HepG2 (cell line): ENCODE results near the gene MIDN. TPM values are rescaled to one million over a fixed set of nuclear protein-coding genes. Genes with fewer than 3 reads are reported as not detected.

Experiments
- DMTF1 ChIP-seq: sonication (generic); formaldehyde crosslinking; IDR thresholded peaks from 2 replicates; pipeline ENCODE4 v1.4.0; 2020; ENCODE audit warnings: mild to moderate bottlenecking, missing genetic modification reagents
- MIER3 ChIP-seq: IDR thresholded peaks from 2 replicates; pipeline ENCODE4 v1.6.1; 2016; ENCODE audit warnings: missing compliant biosample characterization, borderline replicate concordance
- SYNCRIP ChIP-seq: fragments of 200-400 bp; formaldehyde crosslinking; IDR thresholded peaks from 2 replicates; pipeline ENCODE4 v1.6.1; 2018; ENCODE audit warnings: mild to moderate bottlenecking, low read depth, low read length; ENCODE audit not compliant: insufficient read depth
- TARDBP ChIP-seq: sonication (generic); formaldehyde crosslinking; IDR thresholded peaks from 2 replicates; pipeline ENCODE4 v1.8.0; 2022; ENCODE audit warnings: mild to moderate bottlenecking, missing genetic modification reagents
- TBX3 ChIP-seq: fragments of 450-650 bp; IDR thresholded peaks from 2 replicates; pipeline ENCODE4 v1.6.1; 2017; ENCODE audit warnings: antibody characterized with exemption, mild to moderate bottlenecking, inconsistent platforms, borderline replicate concordance
- polyA plus RNA-seq, 8 experiments: library from polyadenylated mRNA; depleted of rRNA in 3 of 8; stranded (reverse) in 7 of 8; unstranded in 1 of 8; fragments of >200 nt; fragmentation: Illumina TruSeq in 4 of 8; extraction: Trizol in 4 of 8; gene quantifications; 2 replicates each; pipeline versions ENCODE4 v1.2.1 to v1.2.3, GENCODE V29; 2011 to 2016; ENCODE audit warnings: low read depth in 4 of 8, missing spikeins in 1 of 8, mixed read lengths in 1 of 8; ENCODE audit not compliant: insufficient read depth in 1 of 8
- total RNA-seq, 5 experiments: library from RNA; depleted of rRNA; stranded (reverse); fragments of >200 nt; fragmentation: Illumina TruSeq; extraction: Trizol; gene quantifications; 2 replicates each; pipeline ENCODE4 v1.2.3, GENCODE V29; 2016; ENCODE audit warnings: low read depth in 1 of 5
- TF ChIP-seq, protein P1 (sequence below): sonication (generic); formaldehyde crosslinking; IDR thresholded peaks from 2 replicates; pipeline ENCODE4 v1.4.0; 2020; ENCODE audit warnings: missing genetic modification reagents
- TF ChIP-seq, protein P2 (sequence below), 2 experiments: fragments of 450-650 bp in 1 of 2; sonication (generic) in 1 of 2; formaldehyde crosslinking in 1 of 2; IDR thresholded peaks; 2 replicates each; pipeline versions ENCODE4 v1.6.1 to v1.8.0; 2016 to 2022; ENCODE audit warnings: antibody characterized with exemption in 1 of 2, mild to moderate bottlenecking in 1 of 2, missing genetic modification reagents in 1 of 2
- TF ChIP-seq, protein P3 (sequence below): sonication (generic); formaldehyde crosslinking; conservative IDR thresholded peaks from 2 replicates; pipeline ENCODE4 v1.8.0; 2022; ENCODE audit warnings: missing genetic modification reagents
- TF ChIP-seq, protein P4 (sequence below): IDR thresholded peaks from 2 replicates; pipeline ENCODE4 v1.6.1; 2012; ENCODE audit warnings: low read depth, low read length, improper control_type of control experiment

The MIDN gene
- total and polyA plus RNA-seq, 2 of the 13 experiments (the other 11 are each of a cell fraction or from before 2014, with no cell fraction given): 8.4 to 18.0 TPM

DNA sequence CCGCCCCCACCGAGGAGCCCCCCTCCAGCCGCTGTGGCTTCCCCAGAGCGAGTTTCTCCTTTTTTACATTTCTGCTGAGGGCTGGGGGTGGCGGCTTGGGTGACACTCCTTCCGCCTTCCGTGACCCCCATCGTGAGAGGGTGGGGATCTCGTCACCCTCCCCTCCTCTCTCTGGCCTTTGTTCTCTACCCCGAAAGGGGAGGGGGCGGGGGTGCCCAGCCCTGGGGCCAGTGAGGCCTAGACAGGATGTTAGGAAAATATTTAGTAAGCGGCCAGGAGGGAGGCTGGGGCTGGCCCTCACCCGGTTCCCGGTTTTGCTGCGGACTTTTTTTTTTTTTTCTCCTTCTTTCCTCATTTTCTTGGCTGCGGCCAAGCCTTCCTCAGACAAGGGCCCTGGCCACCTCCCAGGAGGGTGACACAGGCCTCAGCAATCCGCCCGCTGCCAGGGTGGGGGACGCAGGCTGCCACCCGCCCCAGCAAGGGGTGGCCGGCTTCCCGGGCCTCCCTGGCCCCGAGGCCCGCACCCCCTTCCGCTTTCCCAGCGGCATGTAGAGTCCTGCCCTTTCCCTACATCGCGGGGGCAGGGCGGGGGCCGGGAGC is 3.9 kb downstream of the MIDN start (continued):
- TF ChIP-seq DMTF1 (CRISPR knock-in tag): no peak
- TF ChIP-seq, protein P1, sequence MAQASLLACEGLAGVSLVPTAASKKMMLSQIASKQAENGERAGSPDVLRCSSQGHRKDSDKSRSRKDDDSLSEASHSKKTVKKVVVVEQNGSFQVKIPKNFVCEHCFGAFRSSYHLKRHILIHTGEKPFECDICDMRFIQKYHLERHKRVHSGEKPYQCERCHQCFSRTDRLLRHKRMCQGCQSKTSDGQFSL (CRISPR knock-in tag): no peak
- TF ChIP-seq, protein P2, sequence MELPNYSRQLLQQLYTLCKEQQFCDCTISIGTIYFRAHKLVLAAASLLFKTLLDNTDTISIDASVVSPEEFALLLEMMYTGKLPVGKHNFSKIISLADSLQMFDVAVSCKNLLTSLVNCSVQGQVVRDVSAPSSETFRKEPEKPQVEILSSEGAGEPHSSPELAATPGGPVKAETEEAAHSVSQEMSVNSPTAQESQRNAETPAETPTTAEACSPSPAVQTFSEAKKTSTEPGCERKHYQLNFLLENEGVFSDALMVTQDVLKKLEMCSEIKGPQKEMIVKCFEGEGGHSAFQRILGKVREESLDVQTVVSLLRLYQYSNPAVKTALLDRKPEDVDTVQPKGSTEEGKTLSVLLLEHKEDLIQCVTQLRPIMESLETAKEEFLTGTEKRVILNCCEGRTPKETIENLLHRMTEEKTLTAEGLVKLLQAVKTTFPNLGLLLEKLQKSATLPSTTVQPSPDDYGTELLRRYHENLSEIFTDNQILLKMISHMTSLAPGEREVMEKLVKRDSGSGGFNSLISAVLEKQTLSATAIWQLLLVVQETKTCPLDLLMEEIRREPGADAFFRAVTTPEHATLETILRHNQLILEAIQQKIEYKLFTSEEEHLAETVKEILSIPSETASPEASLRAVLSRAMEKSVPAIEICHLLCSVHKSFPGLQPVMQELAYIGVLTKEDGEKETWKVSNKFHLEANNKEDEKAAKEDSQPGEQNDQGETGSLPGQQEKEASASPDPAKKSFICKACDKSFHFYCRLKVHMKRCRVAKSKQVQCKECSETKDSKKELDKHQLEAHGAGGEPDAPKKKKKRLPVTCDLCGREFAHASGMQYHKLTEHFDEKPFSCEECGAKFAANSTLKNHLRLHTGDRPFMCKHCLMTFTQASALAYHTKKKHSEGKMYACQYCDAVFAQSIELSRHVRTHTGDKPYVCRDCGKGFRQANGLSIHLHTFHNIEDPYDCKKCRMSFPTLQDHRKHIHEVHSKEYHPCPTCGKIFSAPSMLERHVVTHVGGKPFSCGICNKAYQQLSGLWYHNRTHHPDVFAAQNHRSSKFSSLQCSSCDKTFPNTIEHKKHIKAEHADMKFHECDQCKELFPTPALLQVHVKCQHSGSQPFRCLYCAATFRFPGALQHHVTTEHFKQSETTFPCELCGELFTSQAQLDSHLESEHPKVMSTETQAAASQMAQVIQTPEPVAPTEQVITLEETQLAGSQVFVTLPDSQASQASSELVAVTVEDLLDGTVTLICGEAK (IDR thresholded peaks at IDR 0.05): no peak
- TF ChIP-seq, protein P2 (CRISPR knock-in tag; IDR thresholded peaks at IDR 0.05): no peak
- TF ChIP-seq MIER3 (CRISPR knock-in tag): no peak; the same call in 1 of the 2 replicates
- TF ChIP-seq, protein P3, sequence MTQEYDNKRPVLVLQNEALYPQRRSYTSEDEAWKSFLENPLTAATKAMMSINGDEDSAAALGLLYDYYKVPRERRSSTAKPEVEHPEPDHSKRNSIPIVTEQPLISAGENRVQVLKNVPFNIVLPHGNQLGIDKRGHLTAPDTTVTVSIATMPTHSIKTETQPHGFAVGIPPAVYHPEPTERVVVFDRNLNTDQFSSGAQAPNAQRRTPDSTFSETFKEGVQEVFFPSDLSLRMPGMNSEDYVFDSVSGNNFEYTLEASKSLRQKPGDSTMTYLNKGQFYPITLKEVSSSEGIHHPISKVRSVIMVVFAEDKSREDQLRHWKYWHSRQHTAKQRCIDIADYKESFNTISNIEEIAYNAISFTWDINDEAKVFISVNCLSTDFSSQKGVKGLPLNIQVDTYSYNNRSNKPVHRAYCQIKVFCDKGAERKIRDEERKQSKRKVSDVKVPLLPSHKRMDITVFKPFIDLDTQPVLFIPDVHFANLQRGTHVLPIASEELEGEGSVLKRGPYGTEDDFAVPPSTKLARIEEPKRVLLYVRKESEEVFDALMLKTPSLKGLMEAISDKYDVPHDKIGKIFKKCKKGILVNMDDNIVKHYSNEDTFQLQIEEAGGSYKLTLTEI (CRISPR knock-in tag): no peak
- TF ChIP-seq SYNCRIP: no peak
- TF ChIP-seq TBX3: no peak
- TF ChIP-seq, protein P4, sequence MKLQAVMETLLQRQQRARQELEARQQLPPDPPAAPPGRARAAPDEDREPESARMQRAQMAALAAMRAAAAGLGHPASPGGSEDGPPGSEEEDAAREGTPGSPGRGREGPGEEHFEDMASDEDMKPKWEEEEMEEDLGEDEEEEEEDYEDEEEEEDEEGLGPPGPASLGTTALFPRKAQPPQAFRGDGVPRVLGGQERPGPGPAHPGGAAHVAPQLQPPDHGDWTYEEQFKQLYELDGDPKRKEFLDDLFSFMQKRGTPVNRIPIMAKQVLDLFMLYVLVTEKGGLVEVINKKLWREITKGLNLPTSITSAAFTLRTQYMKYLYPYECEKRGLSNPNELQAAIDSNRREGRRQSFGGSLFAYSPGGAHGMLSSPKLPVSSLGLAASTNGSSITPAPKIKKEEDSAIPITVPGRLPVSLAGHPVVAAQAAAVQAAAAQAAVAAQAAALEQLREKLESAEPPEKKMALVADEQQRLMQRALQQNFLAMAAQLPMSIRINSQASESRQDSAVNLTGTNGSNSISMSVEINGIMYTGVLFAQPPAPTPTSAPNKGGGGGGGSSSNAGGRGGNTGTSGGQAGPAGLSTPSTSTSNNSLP: no peak
- no peak for TF ChIP-seq TARDBP (CRISPR knock-in tag)
